ENCODE measurements around the gene H6PD. TPM values are rescaled to one million over a fixed set of nuclear protein-coding genes. Genes with fewer than 3 reads are reported as not detected.
A peak's percentile ranks its signal among the peaks of the same experiment; 100 is the strongest.
"Not testable (repeated sequence)": the region's sequence is repeated elsewhere in the genome, so short reads cannot be mapped to it uniquely, and the experiment has no call there.

The H6PD gene
- total RNA-seq, 2 donors from 2014 or later = 35.0 to 41.0 TPM

GRCh38 chr1:9294910-9295636 lies 60.5 kb downstream of the H6PD start:
- H3K27ac ChIP-seq = peak overlapping the region; percentile 88 to 90
- no peaks in the 10 kb centered on the region for H3K9me3 ChIP-seq
- DNase-seq (ENCODE audit: low spot score) = no peak
- no peaks in the 10 kb centered on the region for H3K36me3 ChIP-seq
- no peak for TF ChIP-seq CTCF (IDR thresholded peaks at IDR 0.05)
- H3K4me1 ChIP-seq = peaks cover 0 to 59% of the 10 kb centered on the region in 2 donors
- no peaks in the 10 kb centered on the region for H3K27me3 ChIP-seq
- H3K4me3 ChIP-seq = peak overlapping the region; percentile 94 to 95

- Histone ChIP-seq H3K36me3 (no peaks in the 10 kb centered on the region), H3K27me3 (no peaks in the 10 kb centered on the region), H3K27ac (peak overlapping the region in 1 of 2 donors; percentile 90), H3K4me3 (no peak overlapping the region), H3K4me1 (peaks cover 0 to 59% of the 10 kb centered on the region in 2 donors), H3K9me3 (no peaks in the 10 kb centered on the region)
- no peak for DNase-seq (ENCODE audit: low spot score)
- TF ChIP-seq CTCF (IDR thresholded peaks at IDR 0.05) = no peak
Observed at GRCh38 chr1:9295884-9296283, 61.3 kb downstream of the H6PD start.

- Histone ChIP-seq H3K36me3 (no peaks in the 10 kb centered on the region), H3K4me3 (no peak overlapping the region), H3K4me1 (peaks cover 0 to 53% of the 10 kb centered on the region in 2 donors), H3K27me3 (no peaks in the 10 kb centered on the region), H3K9me3 (no peaks in the 10 kb centered on the region), H3K27ac (no peak overlapping the region)
- no peak for TF ChIP-seq CTCF (IDR thresholded peaks at IDR 0.05)
- peak; percentile 78 for DNase-seq (ENCODE audit: low spot score)
Observed at GRCh38 chr1:9296850-9297249, 62.3 kb downstream of the H6PD start.

GRCh38 chr1:9297831-9298230 lies 63.3 kb downstream of the H6PD start:
- Histone ChIP-seq H3K9me3 (no peaks in the 10 kb centered on the region), H3K27me3 (no peaks in the 10 kb centered on the region), H3K27ac (no peak overlapping the region), H3K36me3 (no peaks in the 10 kb centered on the region), H3K4me3 (no peak overlapping the region), H3K4me1 (peaks cover 0 to 57% of the 10 kb centered on the region in 2 donors)
- no peak for DNase-seq (ENCODE audit: low spot score)
- no peak for TF ChIP-seq CTCF (IDR thresholded peaks at IDR 0.05)

- H3K4me1 ChIP-seq = peaks cover 0 to 62% of the 10 kb centered on the region in 2 donors
- no peak overlapping the region for H3K27ac ChIP-seq
- H3K36me3 ChIP-seq = no peaks in the 10 kb centered on the region
- no peak for DNase-seq (ENCODE audit: low spot score)
- no peak for TF ChIP-seq CTCF (IDR thresholded peaks at IDR 0.05)
- no peak overlapping the region for H3K4me3 ChIP-seq
- no peaks in the 10 kb centered on the region for H3K27me3 ChIP-seq
- no peaks in the 10 kb centered on the region for H3K9me3 ChIP-seq
Observed at GRCh38 chr1:9298282-9298681, 63.7 kb downstream of the H6PD start.

GRCh38 chr1:9299571-9300541 lies 65.3 kb downstream of the H6PD start:
- not testable (repeated sequence) for H3K9me3 ChIP-seq; H3K36me3 ChIP-seq; H3K4me3 ChIP-seq; H3K27me3 ChIP-seq; DNase-seq (ENCODE audit: low spot score)
- Histone ChIP-seq H3K4me1 (peaks cover 0 to 68% of the 10 kb centered on the region in 2 donors), H3K27ac (peak overlapping the region; percentile 18 to 20)

Measured in right atrium auricular region (tissue), 2 donors.